GM06990 (cell line): ENCODE results near the gene CHST7.

Experiments
- DNase-seq: peaks from one replicate; pipeline ENCODE4 v3.0.0-alpha.2; 2011; ENCODE audit not compliant: insufficient read length; ENCODE audit errors: extremely low read depth
- H3K27me3 ChIP-seq: replicated peaks from 2 replicates; pipeline ENCODE4 v1.6.0; 2011; ENCODE audit warnings: low read length; ENCODE audit not compliant: control insufficient read depth, insufficient read depth
- H3K36me3 ChIP-seq: 2 replicates; pipeline ENCODE4 v1.5.1; 2011; ENCODE audit warnings: low read length; ENCODE audit not compliant: control insufficient read depth, insufficient read depth
- H3K4me3 ChIP-seq: replicated peaks from 2 replicates; pipeline ENCODE4 v1.5.1; 2011; ENCODE audit warnings: low read depth, mild to moderate bottlenecking, control low read depth, low read length
- TF ChIP-seq, protein P1 (sequence below): IDR thresholded peaks from 2 replicates; pipeline ENCODE4 v1.5.1; 2011; ENCODE audit warnings: low read length, control low read depth, mild to moderate bottlenecking, inconsistent platforms; ENCODE audit not compliant: insufficient read depth, poor library complexity, severe bottlenecking

CHST7 gene

DNA sequence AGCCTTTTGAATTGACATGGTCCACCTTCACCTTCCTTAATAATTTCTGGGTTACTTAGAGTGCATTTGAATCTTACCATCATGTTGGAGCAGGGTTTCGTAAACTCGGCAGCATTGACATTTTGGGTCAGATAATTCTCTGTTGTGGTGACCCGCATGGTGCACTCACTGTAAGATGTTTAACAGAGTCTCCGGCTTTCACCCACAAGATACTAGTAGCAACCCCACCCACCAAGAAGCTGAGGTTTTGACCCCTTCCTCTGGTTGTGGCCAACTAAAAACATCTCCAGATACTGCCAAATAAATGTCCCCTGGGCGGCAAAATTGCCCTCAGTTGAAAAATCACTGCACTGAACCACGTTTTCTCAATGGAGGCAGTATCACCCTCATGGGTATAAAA lies 62.7 kb downstream of the CHST7 start:
- DNase-seq: no peak

DNA sequence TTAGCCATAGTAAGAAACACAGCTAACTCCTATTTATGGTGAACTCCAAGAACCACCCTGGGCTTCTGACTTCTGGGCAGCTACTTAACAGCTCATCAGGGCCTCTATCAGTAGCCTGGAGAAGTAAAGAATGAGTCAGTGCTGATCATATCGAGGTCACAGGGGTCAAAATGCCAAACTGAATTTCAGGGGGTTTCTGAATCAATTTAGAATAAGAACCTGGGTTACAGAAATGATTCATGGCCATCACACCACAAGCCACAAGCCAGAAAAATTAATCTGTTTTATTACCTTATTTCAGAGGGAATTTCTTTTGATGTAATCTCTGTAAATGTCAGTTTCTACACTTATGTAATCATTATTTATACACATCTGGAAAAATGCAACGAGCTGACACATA lies 64.4 kb downstream of the CHST7 start:
- H3K27me3 ChIP-seq: no peaks in the 10 kb centered on the region
- DNase-seq: peak; percentile 65

More for the DNA sequence above, 62.7 kb downstream of the CHST7 start:
- Histone ChIP-seq H3K36me3 (no peaks in the 10 kb centered on the region), H3K4me3 (no peak overlapping the region), H3K27me3 (no peaks in the 10 kb centered on the region)
- TF ChIP-seq, protein P1, sequence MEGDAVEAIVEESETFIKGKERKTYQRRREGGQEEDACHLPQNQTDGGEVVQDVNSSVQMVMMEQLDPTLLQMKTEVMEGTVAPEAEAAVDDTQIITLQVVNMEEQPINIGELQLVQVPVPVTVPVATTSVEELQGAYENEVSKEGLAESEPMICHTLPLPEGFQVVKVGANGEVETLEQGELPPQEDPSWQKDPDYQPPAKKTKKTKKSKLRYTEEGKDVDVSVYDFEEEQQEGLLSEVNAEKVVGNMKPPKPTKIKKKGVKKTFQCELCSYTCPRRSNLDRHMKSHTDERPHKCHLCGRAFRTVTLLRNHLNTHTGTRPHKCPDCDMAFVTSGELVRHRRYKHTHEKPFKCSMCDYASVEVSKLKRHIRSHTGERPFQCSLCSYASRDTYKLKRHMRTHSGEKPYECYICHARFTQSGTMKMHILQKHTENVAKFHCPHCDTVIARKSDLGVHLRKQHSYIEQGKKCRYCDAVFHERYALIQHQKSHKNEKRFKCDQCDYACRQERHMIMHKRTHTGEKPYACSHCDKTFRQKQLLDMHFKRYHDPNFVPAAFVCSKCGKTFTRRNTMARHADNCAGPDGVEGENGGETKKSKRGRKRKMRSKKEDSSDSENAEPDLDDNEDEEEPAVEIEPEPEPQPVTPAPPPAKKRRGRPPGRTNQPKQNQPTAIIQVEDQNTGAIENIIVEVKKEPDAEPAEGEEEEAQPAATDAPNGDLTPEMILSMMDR: no peak

DNA sequence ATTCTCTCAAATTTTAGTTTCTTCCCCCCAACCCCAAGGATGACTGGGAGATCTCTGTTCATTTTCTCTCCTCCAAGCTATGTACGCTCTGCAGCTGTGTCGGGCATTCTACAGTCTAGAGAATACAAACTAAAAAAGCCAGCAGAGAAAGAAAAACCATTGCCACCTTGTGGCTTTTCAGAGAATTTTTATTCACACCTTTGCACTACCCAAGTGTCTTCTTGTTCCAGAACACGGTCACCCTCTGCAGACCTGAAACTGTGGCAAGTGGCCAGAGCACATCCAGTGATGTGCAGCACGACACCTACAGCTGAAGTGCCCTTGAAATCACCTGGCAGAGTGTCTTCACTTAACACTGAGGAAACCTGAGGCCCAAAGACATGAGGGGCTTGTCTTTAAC lies 68.6 kb downstream of the CHST7 start:
- Histone ChIP-seq H3K4me3 (no peak overlapping the region), H3K36me3 (peaks cover 3% of the 10 kb centered on the region), H3K27me3 (no peaks in the 10 kb centered on the region)
- TF ChIP-seq, protein P1: peak; percentile 53
- DNase-seq: no peak

More for the DNA sequence above, 64.4 kb downstream of the CHST7 start:
- Histone ChIP-seq H3K4me3 (no peak overlapping the region), H3K36me3 (no peaks in the 10 kb centered on the region)
- TF ChIP-seq, protein P1: no peak

DNA sequence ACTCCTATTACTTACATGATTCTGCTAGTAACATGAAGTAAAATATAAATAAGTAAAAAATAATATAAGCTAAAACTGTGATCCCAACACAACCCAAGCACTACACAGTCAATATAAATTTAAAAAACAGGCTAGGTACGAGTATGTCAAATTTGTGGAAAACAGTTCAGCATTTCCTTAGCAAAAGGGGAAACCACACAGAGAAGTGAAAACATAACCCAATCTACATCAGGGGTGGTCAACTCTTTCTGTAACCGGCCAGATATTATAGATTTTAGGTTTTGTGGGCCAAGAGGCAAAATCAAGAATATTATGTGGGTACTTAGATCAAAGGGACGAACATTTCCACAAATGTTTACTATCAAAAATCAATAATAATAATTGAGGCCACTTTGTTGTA lies 70.1 kb downstream of the CHST7 start:
- DNase-seq: no peak
- Histone ChIP-seq H3K4me3 (no peak overlapping the region), H3K27me3 (no peaks in the 10 kb centered on the region), H3K36me3 (peaks cover 3% of the 10 kb centered on the region)
- TF ChIP-seq, protein P1: no peak

DNA sequence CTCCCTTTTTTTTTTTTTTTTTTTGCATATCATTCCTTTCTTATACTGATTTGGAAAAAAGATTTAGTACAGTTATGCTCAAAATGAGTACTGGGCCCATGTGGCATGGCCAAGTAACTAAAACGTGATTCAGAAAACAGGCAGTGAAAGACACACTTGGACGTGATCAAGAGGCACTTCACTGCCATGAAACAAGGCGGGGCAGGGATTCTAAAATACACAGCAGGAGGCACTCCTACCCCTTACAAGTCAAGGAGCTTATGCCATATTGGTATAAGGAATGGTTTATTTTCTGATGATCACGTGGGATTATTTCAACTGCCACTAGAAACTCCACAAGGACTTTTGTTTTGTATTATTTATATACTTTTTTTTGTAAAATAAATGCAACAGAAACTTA lies 72.0 kb downstream of the CHST7 start:
- no peak overlapping the region for H3K4me3 ChIP-seq
- H3K27me3 ChIP-seq: no peaks in the 10 kb centered on the region
- DNase-seq: no peak
- TF ChIP-seq, protein P1: no peak
- peaks cover 3% of the 10 kb centered on the region for H3K36me3 ChIP-seq

DNA sequence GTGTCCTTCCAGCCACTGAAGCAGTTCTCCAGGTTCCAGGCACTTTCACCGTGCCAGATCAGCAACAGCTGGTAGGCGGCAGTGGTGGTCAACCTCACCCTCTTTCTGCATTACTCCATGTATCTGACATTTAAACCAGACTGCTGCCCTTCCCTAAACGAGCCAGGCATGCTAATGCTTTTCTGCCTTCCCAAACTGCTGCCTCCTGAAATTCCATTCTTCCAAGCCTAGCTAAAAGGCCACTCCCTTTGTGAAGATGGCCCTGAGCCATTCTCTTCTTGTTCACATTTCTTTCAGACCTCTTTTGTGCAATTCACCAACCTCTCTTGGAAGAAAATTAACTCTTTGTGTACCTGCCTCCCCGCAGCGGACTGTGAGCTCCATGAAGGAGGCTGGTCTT lies 73.7 kb downstream of the CHST7 start:
- Histone ChIP-seq H3K36me3 (peaks cover 5% of the 10 kb centered on the region), H3K27me3 (no peaks in the 10 kb centered on the region), H3K4me3 (no peak overlapping the region)
- DNase-seq: no peak
- TF ChIP-seq, protein P1: no peak
